ENCODE results near the gene SYNE2.

GRCh38 chr14:64255756-64256155 is 403.0 kb downstream of the SYNE2 start:
- TF ChIP-seq CTCF (IDR thresholded peaks at IDR 0.05; ENCODE audit: low read depth, low read length, poor library complexity, severe bottlenecking) (no peak), EZH2phosphoT487 (IDR thresholded peaks at IDR 0.05; ENCODE audit: borderline replicate concordance, low read length) (no peak)
